ENCODE measurements around the gene SLC47A1. TPM values are rescaled to one million over a fixed set of nuclear protein-coding genes. Genes with fewer than 3 reads are reported as not detected.
A peak's percentile ranks its signal among the peaks of the same experiment; 100 is the strongest.

Gene SLC47A1
- total and polyA plus RNA-seq, 2 of the 8 experiments (the other 6 are each of a cell fraction or from before 2014, with no cell fraction given), result 1.5 to 3.6 TPM

- H2BK15ac ChIP-seq (ENCODE audit: low read length), result no peak overlapping the region
- H3K56ac ChIP-seq (replicated peaks; ENCODE audit: insufficient read length, low read depth, low read length), result no peak overlapping the region
- FAIRE-seq (no peak), DNase-seq (ENCODE audit: low read depth in 1 of 2, low spot score in 2 of 2) (no peak)
- CTCF ChIA-PET (ENCODE audit: partially characterized antibody), result no interaction called here
- no peak overlapping the region for H3K4ac ChIP-seq (replicated peaks; ENCODE audit: insufficient read length, low read depth, low read length)
- H3K4me3 ChIP-seq (ENCODE audit: extremely low read depth in 1 of 4, insufficient read depth in 2 of 4, low read depth in 3 of 4, low read length in 4 of 4), result no peak overlapping the region
- no peak overlapping the region for H2BK20ac ChIP-seq (ENCODE audit: low read length)
- no peaks in the 10 kb centered on the region for H3K36me3 ChIP-seq (ENCODE audit: control insufficient read depth in 2 of 4, insufficient read depth in 4 of 4, low read length in 3 of 4)
- no peak overlapping the region for H3K27ac ChIP-seq (ENCODE audit: low read depth, low read length)
- POLR2A ChIA-PET (ENCODE audit: partially characterized antibody), result no interaction called here
- WGBS, 2 experiments (ENCODE audit: extremely low coverage in 1 of 2, insufficient coverage in 1 of 2, insufficient read length in 1 of 2, insufficient replicate concordance in 2 of 2, low coverage in 1 of 2, low lambda C conversion rate in 2 of 2, missing lambda C conversion rate in 1 of 2), result 94% methylated on average over 9 of the region's 9 CpGs; no CpG with 5 or more reads in 1 of the 2 experiments
- no peak overlapping the region for H3K14ac ChIP-seq (ENCODE audit: insufficient read length)
- no peak overlapping the region for H3K9ac ChIP-seq (replicated peaks in 1 of 4; ENCODE audit: extremely low read depth in 1 of 4, low read depth in 3 of 4, low read length in 3 of 4)
- no peak overlapping the region for H3K4me2 ChIP-seq (ENCODE audit: insufficient read depth in 1 of 2, low read depth in 2 of 2, low read length in 2 of 2)
- no peaks in the 10 kb centered on the region for H3K23me2 ChIP-seq (ENCODE audit: low read depth, low read length)
- H4K20me1 ChIP-seq (replicated peaks in 1 of 2; ENCODE audit: control insufficient read depth in 1 of 2, insufficient read depth in 2 of 2, low read length in 2 of 2), result no peaks in the 10 kb centered on the region
- H4K8ac ChIP-seq (ENCODE audit: extremely low read depth, insufficient read depth, low read length), result no peak overlapping the region
- H4K91ac ChIP-seq (replicated peaks; ENCODE audit: insufficient read length, low read length), result no peak overlapping the region
- no peaks in the 10 kb centered on the region for H3K79me1 ChIP-seq (ENCODE audit: low read depth, low read length)
- no peak overlapping the region for H3K18ac ChIP-seq (ENCODE audit: extremely low read depth, low read length)
- H3K23ac ChIP-seq (ENCODE audit: insufficient read length), result no peak overlapping the region
- H2BK120ac ChIP-seq (replicated peaks; ENCODE audit: low read depth, low read length), result no peak overlapping the region
- no peak overlapping the region for H4K5ac ChIP-seq (ENCODE audit: insufficient read length, low read depth, low read length)
- TF ChIP-seq BACH1 (IDR thresholded peaks at IDR 0.05; ENCODE audit: low read length), result no peak
- TF ChIP-seq TBP (IDR thresholded peaks at IDR 0.05; ENCODE audit: low read depth, low read length), result no peak
- TF ChIP-seq, protein P1, sequence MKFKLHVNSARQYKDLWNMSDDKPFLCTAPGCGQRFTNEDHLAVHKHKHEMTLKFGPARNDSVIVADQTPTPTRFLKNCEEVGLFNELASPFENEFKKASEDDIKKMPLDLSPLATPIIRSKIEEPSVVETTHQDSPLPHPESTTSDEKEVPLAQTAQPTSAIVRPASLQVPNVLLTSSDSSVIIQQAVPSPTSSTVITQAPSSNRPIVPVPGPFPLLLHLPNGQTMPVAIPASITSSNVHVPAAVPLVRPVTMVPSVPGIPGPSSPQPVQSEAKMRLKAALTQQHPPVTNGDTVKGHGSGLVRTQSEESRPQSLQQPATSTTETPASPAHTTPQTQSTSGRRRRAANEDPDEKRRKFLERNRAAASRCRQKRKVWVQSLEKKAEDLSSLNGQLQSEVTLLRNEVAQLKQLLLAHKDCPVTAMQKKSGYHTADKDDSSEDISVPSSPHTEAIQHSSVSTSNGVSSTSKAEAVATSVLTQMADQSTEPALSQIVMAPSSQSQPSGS (IDR thresholded peaks at IDR 0.05; ENCODE audit: low read length), result no peak
- no peak for TF ChIP-seq NRF1 (IDR thresholded peaks at IDR 0.05; ENCODE audit: low read depth, low read length)
- TF ChIP-seq CTCF (IDR thresholded peaks at IDR 0.05; ENCODE audit: control extremely low read depth in 1 of 3, insufficient read depth in 1 of 3, low read depth in 1 of 3, low read length in 3 of 3), result no peak
- TF ChIP-seq JUN (IDR thresholded peaks at IDR 0.05; ENCODE audit: low read depth, low read length), result no peak
- no peak for TF ChIP-seq YY1 (IDR thresholded peaks at IDR 0.05; ENCODE audit: low read depth, low read length)
- TF ChIP-seq CREB1 (IDR thresholded peaks at IDR 0.05), result no peak
- TF ChIP-seq, protein P2, sequence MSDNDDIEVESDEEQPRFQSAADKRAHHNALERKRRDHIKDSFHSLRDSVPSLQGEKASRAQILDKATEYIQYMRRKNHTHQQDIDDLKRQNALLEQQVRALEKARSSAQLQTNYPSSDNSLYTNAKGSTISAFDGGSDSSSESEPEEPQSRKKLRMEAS (IDR thresholded peaks at IDR 0.05), result no peak
- no peak for TF ChIP-seq BRCA1 (IDR thresholded peaks at IDR 0.05; ENCODE audit: low read depth, low read length)
- TF ChIP-seq GTF2F1 (IDR thresholded peaks at IDR 0.05; ENCODE audit: borderline replicate concordance, low read depth, low read length), result no peak
- H2BK5ac ChIP-seq (ENCODE audit: low read depth, low read length), result no peak overlapping the region
- no peaks in the 10 kb centered on the region for H3K79me2 ChIP-seq (ENCODE audit: control insufficient read depth in 1 of 2, insufficient read depth in 2 of 2, low read length in 2 of 2)
- no peaks in the 10 kb centered on the region for H3K9me3 ChIP-seq (ENCODE audit: insufficient read depth in 2 of 2, low read depth in 1 of 2, low read length in 1 of 2)
- H2AK5ac ChIP-seq (ENCODE audit: low read depth, low read length), result no peak overlapping the region
- 0 out of 2 replicates have a peak overlapping the region, but pooled peaks have one; percentile 14 for H2BK12ac ChIP-seq (ENCODE audit: low read depth, low read length)
- H3K27me3 ChIP-seq (replicated peaks in 1 of 4; ENCODE audit: control insufficient read depth in 3 of 4, extremely low read depth in 1 of 4, insufficient read depth in 3 of 4, low read length in 3 of 4), result no peaks in the 10 kb centered on the region
- no peaks in the 10 kb centered on the region for H3K4me1 ChIP-seq (replicated peaks in 1 of 4; ENCODE audit: control insufficient read depth in 3 of 4, insufficient read depth in 4 of 4, low read length in 3 of 4)
- no peak overlapping the region for H2AFZ ChIP-seq (ENCODE audit: low read length)
Observed at GRCh38 chr17:19523690-19524089, 10.0 kb upstream of the SLC47A1 start.

Data from H1 (cell line).